T-helper 9 cell (primary cell): ENCODE data around the gene GYPA.
"Not testable (repeated sequence)": the region's sequence is repeated elsewhere in the genome, so short reads cannot be mapped to it uniquely, and the experiment has no call there.

Experiments
- DNase-seq: peaks from one replicate; pipeline ENCODE4 v3.0.0-alpha.2; 2020
- total RNA-seq, 2 donors: gene quantifications; one replicate each; lab custom pipeline; 2026; lab: John Stamatoyannopoulos, UW

Gene GYPA
- total RNA-seq, result 0 reads per million in 2 donors

DNA sequence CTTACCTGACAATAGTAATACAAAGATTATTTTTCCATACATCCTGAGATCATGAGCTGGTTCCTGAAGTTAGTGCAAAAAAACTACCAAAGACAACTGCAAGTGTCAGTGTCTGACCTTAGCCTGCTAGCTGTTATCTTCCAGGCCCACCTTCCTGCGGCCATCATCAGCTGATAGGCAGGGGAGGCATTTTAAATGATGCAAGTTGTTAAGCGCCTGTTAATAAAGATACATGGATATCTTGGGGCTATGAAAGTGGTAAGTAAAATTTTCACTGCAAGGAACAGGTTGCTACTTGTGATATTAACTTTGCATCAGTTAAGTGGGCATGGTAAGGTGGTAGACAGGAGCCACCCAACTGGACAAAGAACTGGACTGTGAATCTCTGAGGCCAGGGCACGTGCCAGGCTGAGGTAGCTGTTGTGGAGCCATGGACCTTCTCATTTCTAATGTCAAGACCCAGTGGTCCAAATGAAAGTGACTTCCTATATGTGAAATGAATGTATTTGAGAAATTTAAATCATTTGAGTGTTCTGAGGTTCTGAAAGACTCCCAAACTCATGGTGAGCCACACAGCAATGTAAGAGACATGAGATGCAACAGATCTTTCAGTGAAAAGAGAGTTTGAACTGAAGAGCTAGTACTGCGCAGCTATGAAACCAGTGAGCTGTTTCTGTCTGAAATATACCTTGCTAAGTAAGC, at the start of gene GYPA:
Gene GYPA (minus strand): TSS at position 125 of the 702 bp plus-strand sequence. CDS start 83 bp downstream, at position 42.
- DNase-seq, result not testable (repeated sequence)

DNA sequence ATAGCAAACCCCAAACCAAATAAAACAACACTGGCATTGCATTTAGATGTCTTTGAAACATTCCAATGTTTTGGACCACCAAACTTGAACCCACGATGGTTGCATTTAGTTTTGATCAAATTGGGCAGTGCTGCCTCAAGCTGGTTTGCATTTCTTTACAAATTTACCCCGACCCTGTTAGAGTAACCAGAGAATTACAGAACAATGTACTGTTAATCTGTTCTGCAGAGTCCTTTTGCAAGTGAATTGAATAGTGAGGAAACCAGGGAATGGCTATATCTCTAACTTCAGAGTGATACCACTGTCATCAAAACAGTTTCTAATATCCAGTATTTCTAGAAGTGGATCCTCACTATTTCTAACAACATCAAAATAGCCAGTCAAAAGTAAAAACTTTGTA, 49.5 kb upstream of the GYPA start:
- DNase-seq, result no peak

GRCh38 chr4:144189121-144189520, 48.6 kb upstream of the GYPA start:
- DNase-seq, result no peak

GRCh38 chr4:144185086-144185485, 44.6 kb upstream of the GYPA start:
- no peak for DNase-seq

GRCh38 chr4:144183165-144183564, 42.6 kb upstream of the GYPA start:
- no peak for DNase-seq

DNA sequence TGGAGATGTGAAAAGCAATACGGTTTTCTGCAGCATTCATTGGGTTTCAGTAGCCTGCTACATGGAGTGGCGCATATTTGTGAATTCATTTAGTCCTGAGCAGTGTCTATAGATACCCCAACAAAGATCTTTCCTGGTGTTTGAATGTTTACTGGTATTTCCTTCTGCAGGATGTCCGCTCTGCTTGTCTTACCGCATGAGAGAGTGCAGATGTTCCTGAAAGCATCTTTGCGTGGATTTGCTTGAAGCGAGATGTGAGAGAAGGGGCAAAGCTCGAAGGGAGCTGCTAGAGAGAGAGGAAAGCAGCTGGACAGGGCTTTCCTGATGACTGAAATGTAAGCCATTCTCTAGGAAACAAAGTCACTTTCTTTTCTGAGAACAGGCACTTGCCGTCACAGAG, 40.9 kb upstream of the GYPA start:
- DNase-seq, result no peak

DNA sequence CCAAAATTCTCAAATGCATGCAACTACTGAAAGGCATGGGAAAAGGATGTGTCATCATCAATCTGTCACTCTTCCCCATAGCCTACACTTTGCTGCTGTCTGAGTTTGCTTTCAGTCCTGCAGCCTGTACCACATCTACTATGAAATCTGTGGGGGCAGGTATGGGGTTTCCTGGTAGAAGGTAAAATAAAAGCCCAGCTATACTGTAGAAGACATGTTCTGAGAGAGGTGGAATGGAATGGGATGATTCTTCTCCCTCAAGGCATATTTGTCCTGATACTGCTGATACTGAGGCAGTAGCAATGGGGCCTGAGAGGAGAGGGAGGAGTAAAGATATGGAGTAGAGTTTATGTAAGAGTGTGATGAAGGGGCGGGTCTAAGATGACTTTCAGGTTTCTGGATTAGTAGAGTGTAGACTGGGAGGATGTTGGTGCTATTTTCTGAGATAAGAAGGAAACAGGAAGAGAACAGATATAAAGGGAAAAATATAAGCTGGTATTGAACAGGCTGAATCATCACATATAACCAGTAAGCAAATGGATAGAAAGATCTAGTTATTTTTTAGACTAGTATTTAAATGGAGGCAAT, 38.7 kb upstream of the GYPA start:
- no peak for DNase-seq

GRCh38 chr4:144178414-144178813, 37.9 kb upstream of the GYPA start:
- DNase-seq, result no peak

DNA sequence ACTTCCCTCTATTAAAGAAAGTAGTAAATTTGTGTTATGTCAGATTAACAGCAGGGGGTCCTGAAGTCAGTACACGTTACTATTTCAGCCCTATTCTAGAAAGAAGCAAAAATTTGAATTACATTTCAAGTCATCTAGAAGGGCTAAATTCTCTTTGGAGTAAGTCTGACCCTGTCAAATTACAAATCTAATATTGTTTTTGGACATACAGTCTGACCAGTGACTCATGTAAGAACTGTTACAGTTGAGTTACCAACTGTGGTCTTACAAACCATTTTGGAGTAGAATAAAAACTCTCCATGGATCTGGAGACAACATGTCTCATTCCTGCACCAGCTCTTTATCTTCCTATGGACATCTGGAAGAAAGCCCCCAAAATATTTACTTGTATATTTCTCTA, 36.0 kb upstream of the GYPA start:
- no peak for DNase-seq

DNA sequence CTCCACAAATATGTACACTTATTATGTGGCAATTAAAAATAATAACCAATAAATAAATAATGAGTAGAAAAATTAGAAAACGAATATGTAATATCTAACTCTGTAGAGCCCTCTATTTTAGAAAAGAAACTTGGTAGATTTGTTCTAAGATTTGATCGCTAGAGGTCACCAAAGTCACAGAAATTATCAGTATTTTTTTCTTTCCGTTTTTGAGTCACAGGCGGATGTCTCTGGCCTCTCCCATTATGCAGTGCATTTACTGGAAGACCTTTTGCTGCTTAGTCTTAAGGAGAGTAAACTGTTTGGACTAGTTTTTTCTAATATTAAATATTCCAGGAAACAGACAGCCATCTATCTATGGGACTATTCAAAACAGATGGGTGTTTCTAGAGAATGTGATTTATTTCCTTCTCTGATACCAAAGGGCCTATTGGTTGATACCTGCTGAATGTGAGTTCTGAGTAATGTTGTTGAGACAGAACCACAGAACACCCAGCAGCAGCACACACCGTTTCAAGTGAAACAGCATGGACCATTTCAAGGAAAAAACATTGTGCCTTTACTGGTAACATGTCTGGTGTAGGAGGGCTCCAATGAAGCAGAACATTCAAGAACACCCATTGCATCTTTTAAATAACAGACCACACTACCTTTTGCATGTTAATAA, 34.0 kb upstream of the GYPA start:
- no peak for DNase-seq

- no peak for DNase-seq
Observed at GRCh38 chr4:144171697-144172096, 31.2 kb upstream of the GYPA start.

DNA sequence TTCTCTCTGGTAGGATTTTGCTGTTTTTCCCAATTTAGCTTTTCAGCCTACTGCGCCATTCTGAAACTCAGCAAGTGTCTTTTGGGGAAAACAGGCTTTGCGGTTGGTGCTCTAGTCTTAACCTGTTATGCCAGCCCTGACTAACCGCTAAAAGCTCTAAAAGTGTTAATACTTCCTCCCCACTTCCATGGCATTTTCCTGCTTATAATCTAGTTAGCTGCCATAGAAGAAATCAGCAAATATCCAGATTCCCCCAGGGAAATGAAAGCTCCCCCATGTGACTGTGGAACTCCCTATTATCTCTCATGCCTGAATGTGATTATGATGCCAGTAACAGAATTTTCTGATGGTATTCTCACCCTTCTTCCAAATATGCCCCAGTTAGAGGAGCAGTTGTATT, 28.7 kb upstream of the GYPA start:
- DNase-seq, result no peak

DNA sequence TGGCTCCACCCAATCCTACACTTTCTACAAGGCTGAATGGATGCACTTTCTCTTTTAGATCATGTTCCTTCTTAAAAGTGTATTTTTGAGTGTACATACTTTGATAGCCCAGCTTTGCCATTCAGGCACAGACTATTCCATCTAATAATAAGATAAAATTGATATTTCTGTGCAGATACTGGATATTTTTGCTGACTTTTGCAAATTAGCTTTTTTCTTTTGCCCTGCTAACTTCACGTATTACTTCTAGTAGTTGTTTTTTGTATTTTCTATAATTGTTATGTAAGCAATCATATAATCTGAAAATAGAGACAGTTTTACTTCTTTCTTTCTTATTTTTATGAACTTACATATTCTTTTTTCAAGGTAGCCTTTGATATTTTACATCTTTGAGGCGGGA, 13.5 kb upstream of the GYPA start:
- no peak for DNase-seq

DNA sequence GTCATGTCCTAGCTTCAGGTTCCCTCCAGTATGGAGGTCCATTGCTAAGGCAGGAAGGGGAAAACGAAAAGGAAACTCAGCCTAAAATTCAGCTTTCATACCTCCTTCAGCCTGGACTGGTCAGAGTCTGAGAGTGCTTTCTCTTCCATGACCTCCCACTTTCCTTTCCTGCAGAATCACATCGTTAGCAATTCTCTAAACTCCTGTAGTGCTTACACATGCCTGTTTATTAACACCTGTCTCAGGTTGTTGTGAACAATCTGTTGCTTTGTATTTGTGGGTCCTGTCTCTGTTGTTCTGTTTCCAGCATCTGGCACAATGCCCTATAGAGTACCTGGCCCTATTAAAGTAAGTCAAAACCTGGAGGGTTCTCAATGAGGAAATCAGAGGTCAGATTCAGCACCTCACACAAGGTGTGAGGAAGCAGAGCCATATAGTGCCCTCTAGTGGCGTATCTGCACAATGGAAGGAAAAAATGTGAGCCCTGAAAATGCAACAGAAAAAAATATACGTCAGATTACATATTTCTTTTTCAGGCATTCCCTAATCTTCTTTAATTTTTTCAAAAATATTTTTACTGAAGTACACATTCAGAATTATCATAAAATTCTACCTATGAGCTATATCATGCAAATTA, 2.3 kb upstream of the GYPA start:
- DNase-seq, result not testable (repeated sequence)

- no peak for DNase-seq
Observed at GRCh38 chr4:144141493-144141892, 975 bp upstream of the GYPA start.

DNA sequence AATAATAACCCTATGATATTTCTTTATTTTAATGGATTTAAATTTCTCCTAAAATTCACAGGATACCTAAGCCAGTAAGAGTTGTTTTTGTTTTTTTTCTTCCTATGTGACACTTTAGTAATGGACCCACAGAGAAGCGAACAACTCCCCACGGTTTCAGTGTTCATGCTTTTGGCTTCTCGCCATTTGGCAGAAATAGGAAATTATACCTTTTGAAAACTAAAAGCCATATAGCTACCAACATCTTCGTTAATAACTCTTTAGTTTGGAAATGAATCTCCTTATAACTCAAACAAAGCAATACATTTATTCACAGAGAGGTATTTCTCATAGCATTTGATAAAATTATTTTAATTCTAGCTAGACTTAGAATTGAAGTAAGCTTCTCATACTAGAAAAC, 527 bp downstream of the GYPA start:
- not testable (repeated sequence) for DNase-seq

GRCh38 chr4:144139547-144139946, 971 bp downstream of the GYPA start:
- not testable (repeated sequence) for DNase-seq

DNA sequence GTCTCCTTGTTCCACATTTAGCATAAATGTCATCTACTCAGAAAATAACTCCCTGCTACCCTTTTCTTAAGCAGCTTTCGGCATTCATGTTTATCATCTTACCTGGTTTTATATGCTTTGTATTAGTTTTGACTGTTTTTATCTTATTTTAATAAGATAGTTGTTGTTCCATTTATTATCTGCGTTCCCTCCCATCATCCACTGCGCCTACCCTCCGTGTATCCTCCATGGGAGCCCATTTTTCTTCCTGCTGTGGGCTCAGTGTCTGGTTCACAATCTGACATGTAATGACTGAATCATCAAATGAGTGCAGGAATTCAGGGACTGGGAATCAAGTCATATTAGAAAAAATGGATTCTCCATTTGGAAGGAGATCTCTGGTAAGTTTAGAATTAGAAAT, 2.3 kb downstream of the GYPA start:
- DNase-seq, result not testable (repeated sequence)

GRCh38 chr4:144137137-144137931, 3.2 kb downstream of the GYPA start:
- DNase-seq, result not testable (repeated sequence)

DNA sequence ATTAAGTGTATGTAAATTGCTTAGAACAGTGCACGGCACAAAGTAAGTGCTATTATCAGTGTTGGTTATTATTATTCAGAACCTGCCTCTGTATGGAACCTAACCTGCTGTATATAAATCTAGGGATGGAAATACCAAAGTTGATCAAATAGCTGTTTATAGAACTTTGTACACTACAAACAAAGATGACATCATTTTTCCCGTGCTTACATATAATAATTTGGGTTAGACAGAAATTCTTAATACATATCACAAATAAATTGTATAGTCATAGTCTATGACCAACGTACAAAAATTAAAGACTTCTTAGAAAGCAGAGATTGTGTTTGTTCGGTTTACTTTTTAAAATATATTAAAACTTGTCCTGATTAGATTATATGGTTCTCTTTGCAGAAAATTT, 4.3 kb downstream of the GYPA start:
- DNase-seq, result not testable (repeated sequence)

DNA sequence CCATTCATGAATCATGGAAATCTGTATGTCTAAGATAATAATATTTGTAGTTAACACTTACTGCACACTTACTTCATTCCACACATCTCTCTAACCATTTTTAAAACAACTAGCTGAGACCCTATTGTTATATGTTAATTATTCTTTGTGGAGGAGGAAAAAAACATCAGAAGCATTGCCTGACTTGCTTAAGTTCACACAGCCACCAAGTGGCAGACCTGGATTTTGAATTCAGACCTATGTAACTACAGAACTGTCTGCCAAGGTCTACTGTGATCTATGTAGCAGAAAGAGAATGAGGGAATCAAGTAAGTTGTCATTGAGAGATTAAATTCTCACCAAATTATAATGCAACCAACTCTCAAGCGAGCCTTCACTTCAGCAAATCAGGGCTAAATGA, 10.4 kb downstream of the GYPA start:
- not testable (repeated sequence) for DNase-seq

DNA sequence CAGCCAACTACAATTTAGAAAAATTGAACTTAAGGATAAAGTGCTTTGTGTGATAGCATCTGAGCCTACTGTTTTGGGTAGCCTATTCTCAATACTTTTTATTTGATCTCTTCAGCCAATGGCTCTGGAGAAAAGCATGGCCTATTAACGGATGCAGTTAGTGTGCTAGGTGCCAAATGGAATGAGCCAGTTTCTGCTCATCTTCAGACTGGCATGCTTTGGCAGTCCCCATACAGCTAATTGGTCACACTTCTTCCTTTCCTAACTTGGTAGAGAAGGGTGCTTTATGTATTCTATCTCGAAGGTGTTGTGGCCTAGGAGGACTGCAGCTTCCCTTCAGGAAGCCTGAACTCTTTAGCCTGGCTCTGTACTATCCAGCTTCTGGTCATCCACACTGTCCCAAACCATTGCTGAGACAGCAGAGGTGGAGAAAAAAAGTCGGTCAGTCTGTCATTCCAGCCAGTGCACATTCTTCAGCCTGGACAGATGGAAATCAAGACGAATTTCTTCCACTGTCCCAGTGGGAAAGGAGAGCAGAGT, 11.1 kb downstream of the GYPA start:
- DNase-seq, result not testable (repeated sequence)
